Activated CD4-positive, alpha-beta T cell treated with anti-CD3 and anti-CD28 coated beads, Interleukin-10, Interleukin-2, amounts not matched to agents 100 ng/mL and 50 ng/mL, durations not matched to agents 16 hours and 8 hours (primary cell): ENCODE data around the gene NKIRAS1.
"Not testable (repeated sequence)": the region's sequence is repeated elsewhere in the genome, so short reads cannot be mapped to it uniquely, and the experiment has no call there.

Source experiments
- DNase-seq: peaks from one replicate; pipeline ENCODE4 v3.0.0-alpha.2; 2020

Gene NKIRAS1

GRCh38 chr3:23938688-23939087 is 21.9 kb upstream of the NKIRAS1 start:
- no peak for DNase-seq

- no peak for DNase-seq
Observed at GRCh38 chr3:23937296-23937695, 20.5 kb upstream of the NKIRAS1 start.

- DNase-seq: no peak
Observed at GRCh38 chr3:23934253-23934652, 17.5 kb upstream of the NKIRAS1 start.

- no peak for DNase-seq
Observed at GRCh38 chr3:23932571-23932970, 15.8 kb upstream of the NKIRAS1 start.

- no peak for DNase-seq
Observed at GRCh38 chr3:23931597-23931996, 14.8 kb upstream of the NKIRAS1 start.

- DNase-seq: no peak
Observed at GRCh38 chr3:23928524-23928923, 11.7 kb upstream of the NKIRAS1 start.

GRCh38 chr3:23926736-23927135 is 9.9 kb upstream of the NKIRAS1 start:
- no peak for DNase-seq

GRCh38 chr3:23926246-23926645 is 9.5 kb upstream of the NKIRAS1 start:
- no peak for DNase-seq

- no peak for DNase-seq
Observed at GRCh38 chr3:23923786-23924185, 7.0 kb upstream of the NKIRAS1 start.

GRCh38 chr3:23921052-23921511 is 4.3 kb upstream of the NKIRAS1 start:
- DNase-seq: no peak

GRCh38 chr3:23920151-23920655 is 3.4 kb upstream of the NKIRAS1 start:
- no peak for DNase-seq

GRCh38 chr3:23919628-23920027 is 2.8 kb upstream of the NKIRAS1 start:
- no peak for DNase-seq

- DNase-seq: not testable (repeated sequence)
Observed at GRCh38 chr3:23918331-23918730, 1.5 kb upstream of the NKIRAS1 start.

- not testable (repeated sequence) for DNase-seq
Observed at GRCh38 chr3:23917679-23918303, 1.0 kb upstream of the NKIRAS1 start.

GRCh38 chr3:23916152-23916885 is 471 bp downstream of the NKIRAS1 start:
- no peak for DNase-seq

- no peak for DNase-seq
Observed at GRCh38 chr3:23915537-23916108, 1.2 kb downstream of the NKIRAS1 start.

- DNase-seq: no peak
Observed at GRCh38 chr3:23913873-23914743, 2.7 kb downstream of the NKIRAS1 start.

- no peak for DNase-seq
Observed at GRCh38 chr3:23913182-23913581, 3.6 kb downstream of the NKIRAS1 start.

GRCh38 chr3:23912335-23912734 is 4.5 kb downstream of the NKIRAS1 start:
- not testable (repeated sequence) for DNase-seq

- DNase-seq: no peak
Observed at GRCh38 chr3:23911397-23911796, 5.4 kb downstream of the NKIRAS1 start.

- no peak for DNase-seq
Observed at GRCh38 chr3:23909341-23909740, 7.4 kb downstream of the NKIRAS1 start.

GRCh38 chr3:23904545-23904944 is 12.2 kb downstream of the NKIRAS1 start:
- no peak for DNase-seq

GRCh38 chr3:23900744-23901143 is 16.0 kb downstream of the NKIRAS1 start:
- DNase-seq: no peak
